ENCODE measurements around the gene CLCN2.

GRCh38 chr3:184328516-184328915 lies 32.9 kb downstream of the CLCN2 start:
- TF ChIP-seq CTCF (IDR thresholded peaks at IDR 0.05) (no peak), POLR2A (IDR thresholded peaks at IDR 0.05) (no peak)
